ENCODE data around the gene C6orf120.

DNA sequence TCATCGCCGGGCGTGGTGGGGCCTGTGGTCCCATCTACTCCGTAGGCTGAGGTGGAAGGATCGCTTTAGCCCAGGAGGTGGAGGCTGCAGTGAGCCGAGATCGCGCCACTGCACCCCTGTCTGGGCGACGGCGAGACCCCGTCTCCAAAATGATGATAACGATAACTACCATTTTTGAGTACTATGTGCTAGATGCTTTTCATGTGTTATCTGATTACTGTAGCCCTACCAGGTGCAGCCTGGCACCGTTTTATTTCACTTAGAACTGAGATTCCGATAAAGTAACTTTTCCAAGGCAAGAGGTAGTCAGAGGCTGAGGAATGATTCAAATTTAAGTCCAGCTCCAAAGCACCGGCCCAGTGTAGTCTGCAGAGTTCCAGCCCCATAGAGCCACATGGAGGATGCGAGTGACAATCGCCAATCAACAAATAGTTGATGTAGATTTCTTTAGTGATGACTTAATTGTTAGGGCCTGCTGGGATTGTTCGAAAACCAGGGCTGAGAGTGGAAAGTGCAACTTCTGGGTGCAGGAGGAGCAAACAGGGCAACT lies 50.2 kb downstream of the C6orf120 start:
- TF ChIP-seq, protein P1, sequence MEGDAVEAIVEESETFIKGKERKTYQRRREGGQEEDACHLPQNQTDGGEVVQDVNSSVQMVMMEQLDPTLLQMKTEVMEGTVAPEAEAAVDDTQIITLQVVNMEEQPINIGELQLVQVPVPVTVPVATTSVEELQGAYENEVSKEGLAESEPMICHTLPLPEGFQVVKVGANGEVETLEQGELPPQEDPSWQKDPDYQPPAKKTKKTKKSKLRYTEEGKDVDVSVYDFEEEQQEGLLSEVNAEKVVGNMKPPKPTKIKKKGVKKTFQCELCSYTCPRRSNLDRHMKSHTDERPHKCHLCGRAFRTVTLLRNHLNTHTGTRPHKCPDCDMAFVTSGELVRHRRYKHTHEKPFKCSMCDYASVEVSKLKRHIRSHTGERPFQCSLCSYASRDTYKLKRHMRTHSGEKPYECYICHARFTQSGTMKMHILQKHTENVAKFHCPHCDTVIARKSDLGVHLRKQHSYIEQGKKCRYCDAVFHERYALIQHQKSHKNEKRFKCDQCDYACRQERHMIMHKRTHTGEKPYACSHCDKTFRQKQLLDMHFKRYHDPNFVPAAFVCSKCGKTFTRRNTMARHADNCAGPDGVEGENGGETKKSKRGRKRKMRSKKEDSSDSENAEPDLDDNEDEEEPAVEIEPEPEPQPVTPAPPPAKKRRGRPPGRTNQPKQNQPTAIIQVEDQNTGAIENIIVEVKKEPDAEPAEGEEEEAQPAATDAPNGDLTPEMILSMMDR (conservative IDR thresholded peaks at IDR 0.05; ENCODE audit: low read depth, low read length): no peak
- no peak for TF ChIP-seq EZH2 (IDR thresholded peaks at IDR 0.05; ENCODE audit: borderline replicate concordance, low read depth, low read length, poor library complexity, severe bottlenecking)
